ENCODE data around the gene EXOSC5.
"Not testable (repeated sequence)": the region's sequence is repeated elsewhere in the genome, so short reads cannot be mapped to it uniquely, and the experiment has no call there.

The EXOSC5 gene

DNA sequence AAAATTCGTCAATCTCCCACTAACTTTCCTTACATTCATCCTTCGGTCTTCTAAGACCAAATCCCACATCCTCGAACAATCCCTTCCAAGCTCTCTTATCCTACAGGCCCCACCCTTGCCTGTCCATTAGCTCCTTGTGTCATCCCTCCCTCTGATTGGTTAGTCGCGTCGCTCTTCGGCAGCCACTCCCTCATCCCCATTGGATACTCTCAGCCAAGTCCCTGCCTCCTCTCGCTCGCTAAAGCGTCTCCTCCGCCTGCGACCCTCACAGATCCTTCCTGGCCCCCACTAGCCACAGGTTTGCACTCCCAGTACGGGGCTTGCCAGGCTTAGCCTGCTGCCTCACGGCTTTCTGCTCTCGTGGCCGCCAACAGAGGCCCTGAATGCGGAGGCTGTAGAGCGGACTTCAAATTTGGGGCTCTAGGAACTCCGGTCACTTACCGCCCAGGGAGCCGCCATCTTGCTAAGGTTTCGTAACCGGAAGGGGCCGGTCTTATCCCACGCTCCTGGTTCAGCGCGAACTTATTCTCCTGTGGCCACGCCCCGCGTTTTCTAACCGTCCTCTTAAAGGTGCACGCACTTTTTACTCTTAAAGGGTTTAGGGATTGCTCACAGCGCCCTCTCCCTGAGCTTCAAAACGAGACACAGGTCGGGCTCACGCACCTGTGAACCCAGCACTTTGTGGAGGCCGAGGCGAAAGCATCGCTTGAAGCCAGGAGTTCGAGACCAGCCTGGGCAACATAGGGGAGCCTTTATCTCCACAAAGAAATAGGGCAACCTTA is 42.5 kb upstream of the EXOSC5 start, which contains the start of gene DMAC2:
Gene DMAC2, minus strand, starts transcription at position 472 of the 782 bp plus-strand sequence. Its CDS starts 13 bp downstream, at position 459.
- DNase-seq (ENCODE audit: low read depth) = peak; percentile 97
- peak within 1 kb of the TSS; percentile 97 for H3K4me3 ChIP-seq (ENCODE audit: control insufficient read depth, low read depth, low read length)
- TF ChIP-seq, protein P1, sequence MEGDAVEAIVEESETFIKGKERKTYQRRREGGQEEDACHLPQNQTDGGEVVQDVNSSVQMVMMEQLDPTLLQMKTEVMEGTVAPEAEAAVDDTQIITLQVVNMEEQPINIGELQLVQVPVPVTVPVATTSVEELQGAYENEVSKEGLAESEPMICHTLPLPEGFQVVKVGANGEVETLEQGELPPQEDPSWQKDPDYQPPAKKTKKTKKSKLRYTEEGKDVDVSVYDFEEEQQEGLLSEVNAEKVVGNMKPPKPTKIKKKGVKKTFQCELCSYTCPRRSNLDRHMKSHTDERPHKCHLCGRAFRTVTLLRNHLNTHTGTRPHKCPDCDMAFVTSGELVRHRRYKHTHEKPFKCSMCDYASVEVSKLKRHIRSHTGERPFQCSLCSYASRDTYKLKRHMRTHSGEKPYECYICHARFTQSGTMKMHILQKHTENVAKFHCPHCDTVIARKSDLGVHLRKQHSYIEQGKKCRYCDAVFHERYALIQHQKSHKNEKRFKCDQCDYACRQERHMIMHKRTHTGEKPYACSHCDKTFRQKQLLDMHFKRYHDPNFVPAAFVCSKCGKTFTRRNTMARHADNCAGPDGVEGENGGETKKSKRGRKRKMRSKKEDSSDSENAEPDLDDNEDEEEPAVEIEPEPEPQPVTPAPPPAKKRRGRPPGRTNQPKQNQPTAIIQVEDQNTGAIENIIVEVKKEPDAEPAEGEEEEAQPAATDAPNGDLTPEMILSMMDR (conservative IDR thresholded peaks at IDR 0.05; ENCODE audit: control insufficient read depth, insufficient read depth, low read depth, low read length) = peak; percentile 36

DNA sequence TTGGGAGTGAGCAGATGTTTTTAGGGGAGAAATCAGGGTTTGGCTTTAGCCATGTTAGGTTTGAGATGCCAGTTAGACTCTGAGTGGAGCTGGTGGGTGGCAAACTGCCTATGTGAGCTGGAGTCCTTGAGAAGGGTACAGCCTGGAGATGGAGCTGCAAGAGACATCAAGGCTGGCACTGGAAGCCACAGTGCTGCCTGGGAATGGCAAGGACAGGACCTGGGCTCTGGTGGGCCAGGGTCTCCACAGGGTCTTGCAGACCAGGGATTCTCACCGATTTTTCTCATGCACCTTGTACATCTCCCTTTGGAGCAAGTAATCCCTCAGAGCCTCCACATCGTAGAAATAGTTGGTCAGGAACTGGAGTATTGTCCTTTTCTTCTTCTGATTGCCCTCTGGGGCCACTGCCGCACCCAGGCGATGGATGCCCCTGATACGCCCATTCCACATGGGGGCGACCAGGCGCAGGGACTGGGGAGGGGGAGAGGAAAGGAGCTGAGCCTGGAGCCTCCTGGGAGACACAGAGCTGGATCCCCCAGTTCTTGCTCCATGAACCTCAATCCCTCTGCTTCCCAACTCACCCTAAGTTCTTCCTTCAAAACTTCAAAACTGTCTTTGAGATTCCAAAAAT is 40.9 kb upstream of the EXOSC5 start:
- no peak overlapping the region for H3K4me3 ChIP-seq (ENCODE audit: control insufficient read depth, low read depth, low read length)
- TF ChIP-seq, protein P1 (conservative IDR thresholded peaks at IDR 0.05; ENCODE audit: control insufficient read depth, insufficient read depth, low read depth, low read length) = no peak
- no peak for DNase-seq (ENCODE audit: low read depth)

DNA sequence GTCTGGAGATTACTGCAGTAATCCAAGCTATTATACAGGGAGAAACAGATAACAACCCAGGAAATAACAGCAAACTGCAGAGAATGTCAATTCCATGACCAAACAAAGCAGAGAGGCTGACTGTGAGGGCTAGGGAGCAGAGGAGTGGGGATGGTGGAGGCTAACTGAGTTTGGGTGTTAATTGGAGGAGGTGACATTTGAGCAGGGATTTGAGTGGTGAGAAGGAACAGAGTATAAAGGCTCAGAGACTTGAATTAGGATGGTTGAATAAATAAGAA is 39.5 kb upstream of the EXOSC5 start:
- H3K4me3 ChIP-seq (ENCODE audit: control insufficient read depth, low read depth, low read length) = no peak overlapping the region
- DNase-seq (ENCODE audit: low read depth) = no peak
- TF ChIP-seq, protein P1 (conservative IDR thresholded peaks at IDR 0.05; ENCODE audit: control insufficient read depth, insufficient read depth, low read depth, low read length) = no peak

DNA sequence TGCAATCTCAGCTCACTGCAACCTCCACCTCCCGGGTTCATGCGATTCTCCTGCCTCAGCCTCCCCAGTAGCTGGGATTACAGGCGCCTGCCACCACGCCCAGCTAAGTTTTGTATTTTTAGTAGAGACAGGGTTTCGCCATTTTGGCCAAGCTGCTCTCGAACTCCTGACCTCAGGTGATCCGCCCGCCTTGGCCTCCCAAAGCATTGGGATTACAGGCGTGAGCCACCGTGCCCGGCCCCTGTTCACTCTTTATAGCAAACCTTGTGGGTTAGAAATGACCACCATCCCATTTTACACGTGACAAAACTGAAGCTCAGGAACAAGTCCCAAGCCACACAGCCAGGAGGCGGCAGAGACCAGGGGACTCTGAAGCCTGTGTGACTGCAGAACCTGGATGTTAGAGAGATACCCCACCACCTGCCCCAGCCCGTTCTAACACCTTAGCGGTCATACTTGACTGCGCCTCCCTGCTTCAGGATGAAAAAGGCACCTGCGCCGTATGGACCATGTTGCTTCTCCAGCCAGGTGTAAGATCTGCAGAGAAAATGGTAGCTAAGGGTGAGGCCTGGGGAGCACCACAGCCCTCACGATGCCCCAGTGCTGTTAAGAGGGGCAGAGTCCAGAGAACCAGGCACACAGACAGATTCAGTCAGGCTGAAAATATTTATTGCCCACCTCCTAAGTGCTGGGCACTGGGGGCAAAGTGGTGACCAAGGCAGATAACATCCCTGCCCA is 38.9 kb upstream of the EXOSC5 start:
- H3K4me3 ChIP-seq (ENCODE audit: control insufficient read depth, low read depth, low read length) = no peak overlapping the region
- TF ChIP-seq, protein P1 (conservative IDR thresholded peaks at IDR 0.05; ENCODE audit: control insufficient read depth, insufficient read depth, low read depth, low read length) = no peak
- DNase-seq (ENCODE audit: low read depth) = no peak

DNA sequence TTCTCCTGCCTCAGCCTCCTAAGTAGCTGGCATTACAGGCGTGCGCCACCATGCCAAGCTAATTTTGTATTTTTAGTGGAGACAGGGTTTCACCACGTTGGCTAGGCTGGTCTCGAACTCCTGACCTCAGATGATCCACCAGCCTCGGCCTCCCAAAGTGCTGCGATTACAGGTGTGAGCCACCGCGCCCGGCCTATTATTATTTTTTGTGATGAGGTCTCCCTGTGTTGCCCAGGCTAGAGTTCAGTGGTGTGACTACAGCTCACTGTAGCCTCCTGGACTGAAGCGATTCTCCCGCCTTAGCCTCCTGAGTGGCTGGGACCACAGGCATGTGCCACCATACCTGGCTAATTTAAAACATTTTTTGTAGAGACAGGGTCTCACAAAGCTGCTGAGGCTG is 38.2 kb upstream of the EXOSC5 start:
- not testable (repeated sequence) for DNase-seq (ENCODE audit: low read depth); H3K4me3 ChIP-seq (ENCODE audit: control insufficient read depth, low read depth, low read length)

DNA sequence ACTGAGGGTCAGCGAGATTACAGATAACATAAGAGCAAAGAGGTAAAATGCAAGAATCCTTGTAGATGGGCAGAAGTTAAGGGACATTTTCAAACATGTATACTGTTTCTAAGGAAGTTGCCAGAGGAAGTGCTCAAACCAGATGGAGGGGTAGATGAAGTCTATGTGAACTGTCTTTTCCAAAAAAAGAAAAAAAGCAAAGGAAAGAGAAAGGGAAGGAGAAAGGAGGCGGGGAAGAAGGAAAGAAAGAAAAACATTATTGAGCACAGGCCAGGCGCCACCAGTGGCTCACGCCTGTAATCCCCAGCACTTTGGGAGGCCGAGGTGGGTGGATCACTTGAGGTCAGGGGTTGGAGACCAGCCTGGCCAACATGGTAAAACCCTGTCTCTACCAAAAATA is 37.3 kb upstream of the EXOSC5 start:
- no peak for DNase-seq (ENCODE audit: low read depth)
- TF ChIP-seq, protein P1 (conservative IDR thresholded peaks at IDR 0.05; ENCODE audit: control insufficient read depth, insufficient read depth, low read depth, low read length) = no peak
- no peak overlapping the region for H3K4me3 ChIP-seq (ENCODE audit: control insufficient read depth, low read depth, low read length)

DNA sequence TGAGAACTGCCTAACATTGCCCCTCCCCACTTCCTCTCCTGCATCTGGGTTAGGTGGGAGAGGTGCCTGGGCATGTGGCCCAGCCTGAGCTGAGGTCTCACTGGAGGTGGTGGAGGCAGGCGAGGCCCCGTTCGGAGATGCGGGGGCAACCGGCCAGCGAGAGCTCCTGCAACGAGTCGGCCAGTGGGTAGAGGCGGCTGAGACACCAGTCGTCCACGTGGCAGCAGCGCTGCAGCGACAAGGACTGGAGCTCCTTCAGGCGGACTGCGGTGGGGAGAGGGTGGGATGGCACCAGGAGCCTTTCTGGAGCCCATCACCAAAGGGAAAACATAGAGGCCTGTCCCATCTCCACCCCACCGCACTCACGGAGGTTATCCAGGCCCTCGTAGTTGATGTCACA is 36.0 kb upstream of the EXOSC5 start:
- H3K4me3 ChIP-seq (ENCODE audit: control insufficient read depth, low read depth, low read length) = no peak overlapping the region
- DNase-seq (ENCODE audit: low read depth) = no peak
- TF ChIP-seq, protein P1 (conservative IDR thresholded peaks at IDR 0.05; ENCODE audit: control insufficient read depth, insufficient read depth, low read depth, low read length) = no peak
